Left lobe of liver (tissue), 2 donors: ENCODE results near the gene RTN4R. TPM values are rescaled to one million over a fixed set of nuclear protein-coding genes. Genes with fewer than 3 reads are reported as not detected.
"Not testable (repeated sequence)": the region's sequence is repeated elsewhere in the genome, so short reads cannot be mapped to it uniquely, and the experiment has no call there.

Experiments used
- ATAC-seq: fragments of 200-7000 bp; cut with Tn5 transposase; one replicate; pipeline ENCODE4 v1.9.1; 2020; ENCODE audit warnings: mild to moderate bottlenecking, moderate library complexity
- DNase-seq: peaks from one replicate; pipeline ENCODE4 v3.0.0-alpha.2; 2020; ENCODE audit warnings: low spot score
- total RNA-seq: library from RNA; stranded (reverse); gene quantifications from one replicate; pipeline ENCODE4 v1.2.1, GENCODE V29; 2021
- donor health status: DM: no; HTN: no; CAD: no; lungs with moderate emphysema.
- donor health status: DM: no; HTN: yes; CAD: no.

The RTN4R gene
- total RNA-seq, result 10.9 TPM

DNA sequence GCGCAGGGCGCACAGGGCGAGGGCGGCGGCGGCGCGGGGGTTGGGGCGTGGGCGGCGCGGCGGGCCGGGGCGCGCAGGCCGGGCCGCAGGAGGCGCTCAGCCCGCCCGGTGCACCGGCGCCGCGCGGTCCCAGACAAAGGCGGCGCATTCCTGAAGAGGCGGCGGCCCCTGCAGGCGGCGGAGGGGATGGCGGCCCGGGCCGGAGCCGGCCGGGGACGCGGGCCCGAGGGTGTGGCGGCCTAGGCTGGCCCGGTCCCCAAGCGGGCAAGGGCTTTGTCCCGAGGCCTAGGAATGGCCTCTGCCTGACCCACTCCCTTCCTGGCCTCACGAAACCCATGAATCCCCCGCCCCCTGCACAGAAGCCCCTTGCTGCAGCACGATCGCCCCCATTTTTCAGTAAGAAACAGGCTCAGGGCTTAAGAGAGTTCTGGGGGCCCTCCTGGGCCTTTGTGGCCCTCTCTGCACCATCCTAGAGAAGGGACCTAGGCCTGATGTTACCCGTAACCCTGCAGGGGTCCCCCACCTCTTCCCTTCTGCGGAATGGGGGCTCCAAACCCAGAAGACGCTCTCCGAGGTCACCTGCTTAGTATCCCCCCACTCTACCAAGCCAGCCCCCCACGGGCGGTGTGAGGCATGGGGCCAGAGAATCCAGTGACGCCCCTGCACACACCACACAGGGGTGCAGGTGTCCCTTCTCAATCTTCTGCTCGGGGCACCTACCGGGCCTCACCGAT, at the start of gene RTN4R:
Gene RTN4R (minus strand): TSS at position 40 of the 734 bp plus-strand sequence. CDS start 226 bp downstream, outside the sequence.
- DNase-seq, result peak; percentile 74
- ATAC-seq, result peak; percentile 78

- DNase-seq, result peak; percentile 45
- ATAC-seq, result not testable (repeated sequence)
These were observed 49.4 kb upstream of the RTN4R start for GRCh38 chr22:20317402-20318042.

DNA sequence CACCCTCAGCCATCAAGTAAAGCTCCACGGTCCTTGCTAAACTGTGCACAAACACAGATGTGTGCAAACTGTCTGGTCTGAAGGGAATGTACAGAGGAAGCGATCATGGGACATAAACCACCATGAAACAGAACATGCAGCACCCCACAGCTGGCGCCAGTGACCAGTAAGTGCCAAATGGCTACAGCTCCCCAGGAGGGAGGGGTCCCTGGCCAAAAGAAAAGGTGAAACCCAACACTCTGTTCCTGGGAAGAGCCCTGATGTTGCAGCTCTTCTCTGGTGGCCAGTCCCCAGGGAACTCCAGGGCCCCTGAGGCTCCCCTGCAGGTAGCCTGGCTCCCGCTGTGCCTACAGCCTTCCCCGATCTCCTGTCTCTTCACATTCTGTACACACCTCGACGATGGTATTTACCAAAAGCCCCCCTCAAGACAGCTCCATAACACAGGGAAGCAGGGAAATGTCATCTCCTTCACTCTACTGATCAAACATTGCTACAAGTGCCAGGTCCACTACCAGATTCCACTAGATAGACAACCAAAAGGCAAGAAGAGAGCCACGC, 48.8 kb upstream of the RTN4R start:
- DNase-seq (peak; percentile 28), ATAC-seq (no peak)

- ATAC-seq (no peak), DNase-seq (peak; percentile 45)
These were observed 48.2 kb upstream of the RTN4R start for GRCh38 chr22:20316217-20316843.

DNA sequence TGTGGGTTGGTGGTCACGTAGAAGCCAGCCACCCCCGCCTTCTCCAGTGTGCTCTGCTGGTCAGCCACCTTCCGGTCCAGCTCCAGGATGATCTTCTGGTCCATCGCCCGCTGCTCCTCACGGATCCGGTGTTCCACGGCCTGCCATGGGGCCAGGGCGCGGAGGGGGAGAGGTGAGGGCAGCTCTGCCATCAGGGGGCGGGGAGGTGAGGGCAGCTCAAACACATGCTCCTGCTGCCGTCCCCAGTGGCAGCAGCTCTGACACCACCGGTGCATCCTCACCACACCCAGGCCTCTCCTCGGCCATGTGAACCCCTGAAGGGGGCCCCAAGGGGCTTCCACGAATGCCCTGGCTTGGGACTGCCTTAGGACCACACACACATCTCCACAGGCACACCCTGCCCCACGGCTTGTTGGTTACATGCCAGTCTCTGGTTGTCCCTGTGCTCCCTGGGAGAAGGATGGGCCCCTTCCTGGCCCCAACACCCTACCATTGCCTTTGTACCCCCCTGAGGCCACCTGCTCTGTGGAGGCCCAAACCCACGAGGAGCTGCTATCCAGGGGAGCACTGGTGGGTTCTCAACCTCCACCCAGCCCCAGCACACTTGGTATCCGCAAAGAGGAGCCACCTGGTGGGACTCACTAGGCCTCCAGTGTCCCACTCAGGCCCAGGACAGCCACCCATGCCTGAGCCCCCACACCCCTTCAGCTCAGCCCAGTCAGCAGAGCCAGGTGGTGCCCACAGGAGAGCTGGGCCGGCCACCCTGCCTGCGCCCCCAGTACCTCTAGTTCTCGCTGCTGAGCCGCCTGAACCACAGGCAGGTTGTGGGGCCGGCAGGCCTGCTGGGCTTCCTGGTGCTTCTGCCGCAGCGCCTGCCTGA, 47.5 kb upstream of the RTN4R start:
- DNase-seq (peak; percentile 47), ATAC-seq (no peak)

DNA sequence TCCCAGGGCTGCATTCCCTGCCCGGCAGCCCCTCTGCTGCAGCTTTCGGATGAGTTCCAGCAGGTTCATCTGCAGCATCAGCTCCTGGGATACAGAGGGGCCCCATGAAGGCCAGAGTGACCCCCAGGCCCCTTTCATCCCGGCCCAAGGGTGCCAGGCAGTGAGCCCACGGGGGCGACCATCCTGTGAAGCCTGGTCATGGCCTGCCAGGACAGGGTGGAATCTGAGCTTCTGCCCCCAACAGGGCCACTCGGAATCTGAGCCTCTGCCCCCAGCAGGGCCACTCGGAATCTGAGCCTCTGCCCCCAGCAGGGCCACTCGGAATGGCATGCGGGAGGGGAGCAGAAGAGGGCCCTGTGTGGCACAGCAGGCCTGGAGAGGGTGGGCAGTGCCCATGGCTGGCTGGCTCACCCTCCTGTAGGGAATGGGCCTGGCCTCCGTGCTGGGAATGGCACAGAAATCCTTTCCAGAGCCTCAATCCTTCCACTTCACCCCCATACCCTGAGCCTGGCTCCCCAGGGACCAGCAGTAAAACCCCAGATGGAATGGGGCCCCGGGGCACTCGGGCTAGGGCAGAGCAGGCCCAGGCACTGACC, 46.7 kb upstream of the RTN4R start:
- not testable (repeated sequence) for ATAC-seq
- DNase-seq, result peak; percentile 42

DNA sequence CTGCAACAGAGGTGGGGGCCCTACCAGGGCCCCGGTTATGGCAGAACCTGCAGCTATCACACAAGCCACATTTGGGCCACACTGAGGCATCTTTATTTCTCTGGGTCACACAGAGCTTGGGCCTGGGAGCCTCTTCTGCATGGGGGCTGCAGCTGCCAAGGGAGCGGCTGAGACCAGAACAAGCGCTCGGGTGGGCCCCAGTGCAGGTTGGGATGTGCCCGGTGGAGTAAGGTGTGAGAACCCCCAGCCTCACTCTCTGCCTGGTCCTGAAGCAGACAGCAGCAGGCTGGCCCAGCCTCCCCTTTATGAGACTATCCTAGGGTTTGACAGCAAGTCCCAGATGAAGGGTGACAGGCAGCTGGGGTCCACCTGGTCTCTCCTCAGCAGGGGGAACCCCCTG, 46.1 kb upstream of the RTN4R start:
- peak; percentile 46 for DNase-seq
- ATAC-seq, result not testable (repeated sequence)

GRCh38 chr22:20313306-20314077, 45.4 kb upstream of the RTN4R start:
- ATAC-seq, result peak; percentile 76
- DNase-seq, result peak; percentile 69

DNA sequence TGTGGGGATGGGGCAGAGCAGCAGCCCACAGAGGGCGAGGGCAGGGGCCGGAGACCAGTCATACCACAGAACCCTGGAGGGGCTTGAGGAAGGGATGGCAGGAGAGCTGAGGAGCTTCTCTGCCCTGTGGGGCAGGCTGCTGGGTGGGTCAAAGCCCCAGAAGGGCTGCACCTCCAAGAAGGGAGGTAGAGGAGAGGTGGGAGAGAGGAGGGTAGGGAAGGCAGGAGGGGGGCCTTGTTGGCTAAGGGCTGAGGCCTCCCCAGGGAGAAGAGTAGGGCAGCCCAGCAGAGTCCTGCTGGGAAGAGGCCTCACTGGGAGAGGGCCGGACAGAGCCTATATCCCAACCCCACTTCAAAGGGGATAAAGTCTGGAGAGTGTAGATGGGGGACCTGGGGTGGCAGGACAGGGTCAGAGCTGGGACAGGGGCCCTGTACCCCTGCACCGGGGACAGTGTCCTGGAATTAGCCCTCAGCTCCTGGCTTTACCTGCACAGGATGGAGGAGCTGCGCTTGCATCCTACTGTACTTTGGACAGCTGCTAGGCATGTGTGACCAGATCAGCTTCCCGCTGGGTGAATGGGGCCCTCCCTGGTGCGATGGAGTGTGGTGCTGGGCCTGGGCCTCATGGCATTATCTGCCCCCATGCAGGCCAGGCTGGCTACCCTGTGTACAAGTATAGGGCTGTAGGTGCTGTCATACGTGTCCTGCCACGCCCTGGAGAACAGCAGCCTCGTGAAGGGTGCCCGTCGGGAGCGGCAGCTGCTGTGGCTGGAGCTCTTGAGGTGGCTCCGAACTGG, 44.5 kb upstream of the RTN4R start:
- ATAC-seq (peak; percentile 28), DNase-seq (peak; percentile 48)

GRCh38 chr22:20311249-20312062, 43.3 kb upstream of the RTN4R start:
- peak; percentile 44 for ATAC-seq
- peak; percentile 66 for DNase-seq

DNA sequence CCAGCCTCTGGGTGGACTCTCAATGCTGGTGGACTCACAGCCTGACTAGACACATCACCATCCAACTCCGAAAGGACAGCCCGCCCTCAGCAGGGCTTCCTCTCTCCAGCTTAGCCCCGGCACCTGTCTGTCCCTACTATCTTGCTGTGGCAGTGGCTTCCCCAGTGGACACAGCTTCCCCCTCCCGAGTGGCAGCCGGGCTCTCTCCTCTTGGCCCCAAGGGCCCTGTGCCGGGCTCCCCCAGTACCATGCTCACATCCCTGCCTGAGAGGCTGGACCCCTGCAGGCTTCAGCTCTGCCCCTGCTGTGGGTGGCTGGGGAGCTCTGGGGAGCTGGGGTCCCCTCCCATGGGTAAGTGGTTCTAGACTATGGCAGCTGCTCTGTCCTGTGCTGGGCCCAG, 42.7 kb upstream of the RTN4R start:
- peak; percentile 39 for DNase-seq
- not testable (repeated sequence) for ATAC-seq

GRCh38 chr22:20310180-20310579, 42.1 kb upstream of the RTN4R start:
- ATAC-seq, result not testable (repeated sequence)
- DNase-seq, result peak; percentile 40

DNA sequence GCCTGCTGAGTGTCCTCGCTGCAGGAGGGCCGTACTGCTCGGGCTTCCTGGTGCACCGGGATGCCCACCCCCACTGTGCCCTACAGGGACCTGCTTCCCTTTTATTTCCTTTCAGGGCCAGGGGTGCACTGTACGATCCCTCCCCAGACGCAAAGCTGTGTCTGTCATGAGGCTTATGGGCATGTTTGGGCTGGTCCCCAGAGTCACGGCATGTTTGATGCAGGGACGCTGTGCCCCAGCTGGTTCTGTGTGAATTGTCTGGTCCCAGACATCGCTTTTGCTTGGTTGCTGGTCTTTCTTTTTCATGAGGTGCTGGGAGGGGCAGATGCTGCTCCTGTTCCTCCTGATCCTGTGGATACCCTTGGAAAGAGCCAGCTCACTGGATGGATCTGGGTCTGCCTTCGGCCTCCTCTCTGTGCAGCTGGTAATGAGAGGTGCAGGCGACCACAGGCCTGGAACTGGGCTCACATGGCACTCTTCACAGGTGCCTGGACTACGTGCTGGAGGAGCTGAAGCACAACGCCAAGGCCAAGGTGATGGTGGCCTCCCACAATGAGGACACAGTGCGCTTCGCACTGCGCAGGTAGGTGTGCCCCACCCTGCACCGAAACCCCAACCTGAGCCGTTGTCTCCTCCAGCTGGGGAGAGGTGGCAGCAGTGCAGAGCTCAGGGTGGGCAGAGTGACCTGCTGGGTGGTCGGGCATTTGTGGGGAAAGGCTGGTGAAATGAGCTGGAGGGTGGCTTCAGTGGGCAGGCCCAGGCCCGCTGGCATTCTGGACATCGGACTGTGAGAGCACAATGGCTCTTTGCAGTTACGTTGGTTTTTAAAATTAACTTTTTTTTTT, 40.9 kb upstream of the RTN4R start:
- peak; percentile 37 for DNase-seq
- not testable (repeated sequence) for ATAC-seq

- peak; percentile 41 for DNase-seq
- ATAC-seq, result not testable (repeated sequence)
These were observed 39.6 kb upstream of the RTN4R start for GRCh38 chr22:20307448-20308447.

- not testable (repeated sequence) for DNase-seq, ATAC-seq
These were observed 38.7 kb upstream of the RTN4R start for GRCh38 chr22:20306646-20307447.
